Panc1 (cell line): ENCODE results near the gene PTPN1.

Experiments used
- CTCF ChIP-seq: fragments of 450-650 bp; IDR thresholded peaks from 2 replicates; pipeline ENCODE4 v1.5.1; 2017; ENCODE audit warnings: mild to moderate bottlenecking
- REST ChIP-seq, 2 experiments: IDR thresholded peaks; 2 replicates each; pipeline ENCODE4 v1.6.1; 2011 to 2012; ENCODE audit warnings: low read depth in 2 of 2, control low read depth in 1 of 2, low read length in 1 of 2, mild to moderate bottlenecking in 1 of 2, moderate library complexity in 1 of 2; ENCODE audit not compliant: insufficient read depth in 1 of 2

GRCh38 chr20:50624351-50625016 is 114.3 kb downstream of the PTPN1 start:
- TF ChIP-seq CTCF (no peak), REST (IDR thresholded peaks at IDR 0.05; ENCODE audit: insufficient read depth in 1 of 2, low read depth in 2 of 2, low read length in 1 of 2) (no peak)
